Right lobe of liver (tissue), 6 donors: ENCODE data around the gene AIG1. TPM values are rescaled to one million over a fixed set of nuclear protein-coding genes. Genes with fewer than 3 reads are reported as not detected.

ENCODE experiments used
- ATAC-seq, 4 donors: fragments of 200-7000 bp; cut with Tn5 transposase; one replicate each; pipeline ENCODE4 v1.9.1; 2020; ENCODE audit warnings: mild to moderate bottlenecking in 4 of 4, moderate library complexity in 4 of 4
- DNase-seq, 3 donors: peaks; one replicate each; pipeline ENCODE4 v3.0.0-alpha.2; 2020
- H3K27ac ChIP-seq, 3 donors: fragments of 200-600 bp; one replicate each; pipeline ENCODE4 v1.8.0; 2022
- H3K27me3 ChIP-seq, 2 donors: fragments of 200-600 bp; one replicate each; pipeline ENCODE4 v1.8.0; 2022
- H3K36me3 ChIP-seq, 4 donors: fragments of 200-600 bp; sonication (generic) in 1 of 4; one replicate each; pipeline versions ENCODE4 v1.5.1 to v1.8.0; 2017 to 2022; ENCODE audit warnings: control low read depth in 1 of 4
- H3K4me1 ChIP-seq, 4 donors: fragments of 200-600 bp; sonication (generic) in 1 of 4; one replicate each; pipeline versions ENCODE4 v1.5.1 to v1.8.0; 2017 to 2022; ENCODE audit warnings: control low read depth in 1 of 4
- H3K4me3 ChIP-seq, 3 donors: fragments of 200-600 bp; one replicate each; pipeline ENCODE4 v1.8.0; 2022
- H3K9me3 ChIP-seq, 4 donors: fragments of 200-600 bp; sonication (generic) in 1 of 4; one replicate each; pipeline versions ENCODE4 v1.5.1 to v1.8.0; 2017 to 2022; ENCODE audit warnings: control low read depth in 1 of 4
- CTCF ChIP-seq, 4 donors: fragments of 200-600 bp in 3 of 4; fragments of 450-650 bp in 1 of 4; IDR thresholded peaks; one replicate each; pipeline versions ENCODE4 v1.5.1 to v1.8.0; 2016 to 2022; ENCODE audit warnings: antibody characterized with exemption in 4 of 4, mild to moderate bottlenecking in 2 of 4
- POLR2A ChIP-seq: fragments of 450-650 bp; IDR thresholded peaks from one replicate; pipeline ENCODE4 v1.6.1; 2017; ENCODE audit warnings: antibody characterized with exemption, mild to moderate bottlenecking
- WGBS: methylation state at CpG from one replicate; pipeline ENCODE4 v1.1.6; 2018; ENCODE audit warnings: low coverage, low lambda C conversion rate; ENCODE audit not compliant: insufficient coverage; ENCODE audit errors: missing lambda C conversion rate; 5-methylcytosine and 5-hydroxymethylcytosine counted together
- intact Hi-C, 2 donors: fragments of 100-400 bp; cut with DNase I; formaldehyde crosslinking; loops; one replicate each; pipeline versions ENCODE4 v1.11.2 to v1.14.1; 2022
- total RNA-seq, 6 experiments: library from RNA; depleted of rRNA in 2 of 6; stranded (reverse); fragments of >200 nt in 2 of 6; fragmentation: NEBNext Ultra II Directional in 3 of 6; extraction: Animal tissue kit (Norgen Biotek cat#: 25700) in 3 of 6; gene quantifications; one replicate each; pipeline versions ENCODE4 v1.1.0 to v1.2.4, GENCODE V29; 2016 to 2023
- donor health status: DM: no; HTN: yes; CAD: no.
- donor health status: DM: no; HTN: no; CAD: no.
- donor health status: DM: no; HTN: no; CAD: no.
- donor health status: DM: no; HTN: yes; CAD: no.
- donor health status: DM: no; HTN: yes; CAD: no.

The AIG1 gene
- total RNA-seq, 6 experiments from 2014 or later: 81.4 to 151 (median 111) TPM

- Histone ChIP-seq H3K27me3 (no peaks in the 10 kb centered on the region), H3K36me3 (peaks cover 0 to 7% (median 4%) of the 10 kb centered on the region in 4 donors), H3K9me3 (no peaks in the 10 kb centered on the region), H3K4me3 (no peak overlapping the region), H3K27ac (no peak overlapping the region), H3K4me1 (no peaks in the 10 kb centered on the region)
- intact Hi-C loops: no loop called here
- ATAC-seq: no peak
- no peak for TF ChIP-seq POLR2A
- TF ChIP-seq CTCF (IDR thresholded peaks at IDR 0.05): no peak
- WGBS: 67% methylated on average over 1 of the region's 2 CpGs
- no peak for DNase-seq
Observed at GRCh38 chr6:143140767-143141166, 80.1 kb downstream of the AIG1 start.

GRCh38 chr6:143141442-143141841, 80.8 kb downstream of the AIG1 start:
- TF ChIP-seq CTCF (IDR thresholded peaks at IDR 0.05) (no peak), POLR2A (no peak)
- Histone ChIP-seq H3K36me3 (peaks cover 0 to 7% (median 4%) of the 10 kb centered on the region in 4 donors), H3K27me3 (no peaks in the 10 kb centered on the region), H3K9me3 (no peaks in the 10 kb centered on the region), H3K27ac (no peak overlapping the region), H3K4me3 (no peak overlapping the region), H3K4me1 (no peaks in the 10 kb centered on the region)
- 94% methylated on average over 2 of the region's 2 CpGs for WGBS
- ATAC-seq (no peak), DNase-seq (no peak)
- intact Hi-C loops: no loop called here

- H3K36me3 ChIP-seq: no peaks in the 10 kb centered on the region
- no peak overlapping the region for H3K4me3 ChIP-seq
- DNase-seq: no peak
- H3K27me3 ChIP-seq: no peaks in the 10 kb centered on the region
- H3K4me1 ChIP-seq: no peaks in the 10 kb centered on the region
- no peak for ATAC-seq
- intact Hi-C loops: no loop called here
- no peak overlapping the region for H3K27ac ChIP-seq
- 72% methylated on average over 3 of the region's 3 CpGs for WGBS
- H3K9me3 ChIP-seq: no peaks in the 10 kb centered on the region
- TF ChIP-seq CTCF (IDR thresholded peaks at IDR 0.05) (no peak), POLR2A (no peak)
Observed at GRCh38 chr6:143146186-143146851, 85.6 kb downstream of the AIG1 start.

DNA sequence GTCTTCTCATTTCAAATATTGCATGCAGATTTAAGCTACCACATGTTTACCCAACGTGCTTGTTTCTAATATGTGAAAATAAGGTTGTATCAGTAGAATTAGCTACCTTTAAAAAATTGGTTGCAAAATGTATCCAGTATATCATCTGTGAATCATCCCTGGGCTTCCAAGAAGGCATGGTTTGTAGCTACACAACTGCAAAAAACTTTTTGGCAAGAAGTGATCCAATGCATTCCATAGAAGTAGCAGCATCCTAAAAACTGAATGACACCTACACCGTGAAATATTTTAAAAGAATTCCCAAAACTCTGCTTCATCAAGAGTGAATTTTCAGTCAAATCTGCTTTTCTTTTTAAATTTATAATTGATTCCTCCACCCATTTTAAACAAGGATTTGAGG, 89.1 kb downstream of the AIG1 start:
- Histone ChIP-seq H3K9me3 (no peaks in the 10 kb centered on the region), H3K27ac (no peak overlapping the region), H3K4me1 (no peaks in the 10 kb centered on the region), H3K27me3 (no peaks in the 10 kb centered on the region), H3K4me3 (no peak overlapping the region), H3K36me3 (no peaks in the 10 kb centered on the region)
- intact Hi-C loops: no loop called here
- WGBS: 91% methylated on average over 2 of the region's 2 CpGs
- no peak for DNase-seq
- no peak for ATAC-seq
- TF ChIP-seq CTCF (IDR thresholded peaks at IDR 0.05) (no peak), POLR2A (no peak)

GRCh38 chr6:143150281-143150680, 89.6 kb downstream of the AIG1 start:
- no peak for ATAC-seq
- intact Hi-C loops: no loop called here
- no peak overlapping the region for H3K27ac ChIP-seq
- no peaks in the 10 kb centered on the region for H3K4me1 ChIP-seq
- no peaks in the 10 kb centered on the region for H3K9me3 ChIP-seq
- H3K36me3 ChIP-seq: no peaks in the 10 kb centered on the region
- TF ChIP-seq CTCF (IDR thresholded peaks at IDR 0.05) (no peak), POLR2A (no peak)
- H3K4me3 ChIP-seq: no peak overlapping the region
- H3K27me3 ChIP-seq: no peaks in the 10 kb centered on the region
- 100% methylated on average over 1 of the region's 1 CpG for WGBS
- DNase-seq: no peak
